GM18508 (cell line): ENCODE measurements around the gene DSCAML1.

ENCODE experiments used
- ATAC-seq: cut with Tn5 transposase; IDR thresholded peaks from one replicate; pipeline ENCODE4 v1.9.1; 2021; ENCODE audit warnings: moderate number of reproducible peaks; ENCODE audit not compliant: insufficient read depth, unreplicated experiment

Gene DSCAML1

DNA sequence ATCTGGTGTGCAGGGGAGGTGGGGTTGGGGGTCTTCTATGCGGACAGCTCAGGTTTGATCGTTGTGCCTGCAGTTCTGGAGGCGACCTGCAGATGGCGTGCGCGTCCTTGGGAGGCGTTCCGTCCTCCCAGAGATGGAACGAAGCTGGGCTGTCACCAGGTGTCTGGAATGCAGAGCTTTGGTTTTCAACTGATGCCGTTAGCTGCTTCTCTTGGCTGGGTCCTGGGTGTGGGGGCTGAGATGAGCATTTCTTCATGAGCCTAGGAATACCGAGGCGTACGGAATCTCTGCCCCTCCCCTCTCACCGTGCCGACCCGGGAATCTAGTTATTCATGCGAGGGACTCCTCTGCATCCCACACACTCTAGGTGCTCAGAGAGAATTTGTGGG is 370.7 kb downstream of the DSCAML1 start:
- ATAC-seq, result no peak

DNA sequence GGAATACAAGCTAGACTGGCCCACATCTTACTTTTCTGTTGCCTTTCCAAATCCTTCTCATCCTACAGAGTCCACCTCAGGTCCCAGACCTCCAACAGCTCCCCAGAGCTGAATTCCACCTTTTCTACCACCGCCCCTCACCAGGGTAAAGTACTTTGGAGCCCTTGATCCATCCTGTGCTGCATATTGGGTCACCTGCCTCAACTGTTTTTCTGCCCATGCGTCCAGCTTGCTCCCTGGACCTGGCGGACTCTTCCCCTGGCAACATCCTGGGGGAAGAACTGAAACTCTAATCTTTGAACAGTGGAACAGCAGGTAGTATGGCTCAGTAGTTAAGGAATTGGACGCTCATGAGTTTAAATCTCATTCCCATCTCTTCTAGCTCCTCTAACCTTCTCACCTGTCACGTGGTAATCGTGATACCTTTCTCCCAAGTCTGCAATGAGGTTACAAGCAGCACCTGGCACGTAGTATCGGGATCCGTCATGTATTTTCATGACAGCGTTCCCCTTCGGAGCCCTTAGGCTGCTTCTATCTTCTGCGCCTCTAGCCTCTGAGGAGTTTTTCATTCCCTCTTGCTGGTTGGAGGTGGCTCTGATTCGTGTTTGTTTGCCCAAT is 371.2 kb downstream of the DSCAML1 start:
- ATAC-seq, result no peak

DNA sequence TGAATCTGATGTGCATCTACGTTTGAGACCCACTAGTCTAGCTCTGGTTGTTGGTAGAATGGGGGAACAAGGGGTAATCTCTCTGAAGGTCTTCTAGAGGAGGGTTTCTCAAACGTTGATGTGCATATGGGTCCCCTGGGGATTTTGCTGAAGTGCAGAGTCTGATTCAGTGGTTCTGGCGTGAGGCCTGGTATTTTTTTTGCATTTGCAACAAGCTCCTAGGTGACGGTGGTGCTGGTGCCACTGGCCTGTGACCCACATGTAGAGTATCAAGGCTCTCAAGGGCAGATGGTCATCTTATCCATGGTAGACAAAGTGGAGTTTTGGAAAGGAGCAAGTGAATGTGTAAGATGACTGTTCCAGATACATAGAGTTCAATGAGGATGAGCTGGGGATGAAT is 372.2 kb downstream of the DSCAML1 start:
- ATAC-seq, result no peak

DNA sequence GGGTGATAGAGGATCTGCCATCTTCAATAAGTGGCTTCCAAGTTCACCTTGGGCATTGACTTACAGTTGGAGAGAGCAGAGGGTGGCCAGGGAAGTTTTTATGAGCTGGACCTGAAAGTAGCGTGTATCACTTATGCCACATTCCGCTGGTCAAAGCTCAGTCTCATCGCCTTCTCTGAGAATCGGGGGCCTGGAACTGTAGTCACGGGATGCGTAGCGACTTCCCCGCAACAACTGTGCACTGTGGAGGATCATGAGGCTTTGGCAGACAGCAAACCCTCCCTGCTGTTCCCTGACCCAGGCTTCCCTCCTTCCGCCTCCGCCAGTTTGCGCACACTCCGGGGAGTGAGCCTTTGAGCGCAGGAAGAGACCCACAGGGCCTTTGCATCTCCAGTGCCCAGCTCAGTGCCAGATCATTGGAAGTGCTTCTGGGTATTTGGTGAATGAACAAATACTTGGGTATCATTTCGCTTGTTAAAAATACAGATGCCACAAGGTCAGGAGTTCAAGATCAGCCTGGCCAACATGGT is 373.9 kb downstream of the DSCAML1 start:
- ATAC-seq, result no peak

DNA sequence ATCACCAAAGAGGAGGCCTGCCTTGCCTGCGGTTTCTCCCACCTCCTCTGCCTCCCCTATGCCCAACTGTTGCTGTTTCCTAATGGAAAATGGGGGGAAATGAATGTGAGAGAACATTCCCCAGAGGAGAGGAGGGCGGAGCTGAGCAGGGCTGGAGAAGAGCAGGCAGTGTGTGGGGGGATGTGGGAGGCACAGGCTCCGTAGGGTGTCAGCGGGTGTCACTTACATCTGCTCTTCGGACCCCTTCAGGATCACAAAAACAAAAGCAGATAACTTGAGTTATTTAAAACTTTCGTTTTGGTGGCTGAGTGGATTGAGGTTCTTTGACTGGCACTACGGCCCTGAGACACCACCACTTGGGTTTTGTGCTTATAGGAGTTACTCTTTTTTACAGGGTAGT is 375.5 kb downstream of the DSCAML1 start:
- ATAC-seq, result no peak

DNA sequence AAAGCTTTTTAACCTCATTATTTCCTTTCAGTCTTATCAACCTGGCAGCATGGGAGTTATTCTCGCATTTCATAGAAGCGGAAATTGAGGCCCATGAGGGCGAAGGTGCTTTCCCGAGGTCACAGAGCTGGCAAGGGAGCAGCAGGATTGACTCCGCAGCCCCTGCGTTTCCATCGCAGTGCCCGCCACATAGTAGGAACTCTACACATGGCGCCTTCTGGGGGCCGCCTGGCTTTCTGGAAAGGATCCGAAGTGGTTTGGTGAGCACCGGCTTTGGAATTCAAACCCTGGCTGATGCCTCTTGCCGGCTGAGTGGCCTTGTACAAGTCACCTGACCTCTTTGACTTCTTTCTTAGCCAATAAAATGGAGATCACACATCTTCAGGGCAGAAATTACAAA is 376.0 kb downstream of the DSCAML1 start:
- no peak for ATAC-seq

DNA sequence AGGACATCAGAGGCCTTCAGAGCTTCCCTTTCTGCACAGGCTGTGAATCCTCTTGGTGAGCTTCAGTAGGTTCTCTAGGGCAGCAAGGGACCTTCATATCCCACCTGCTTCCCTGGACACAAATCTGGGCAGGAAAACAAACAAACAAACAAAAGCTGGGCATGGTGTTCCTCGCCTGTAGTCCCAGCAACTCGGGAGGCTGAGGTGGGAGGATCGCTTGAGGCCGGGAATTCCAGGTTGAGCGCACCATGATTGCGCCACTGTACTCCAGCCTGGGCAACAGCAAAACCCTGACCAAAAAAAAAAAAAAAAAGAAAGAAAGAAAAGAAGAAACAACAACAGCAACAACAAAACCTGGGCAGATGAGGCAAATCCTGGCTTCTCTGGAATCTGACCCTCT is 376.4 kb downstream of the DSCAML1 start:
- ATAC-seq, result no peak

DNA sequence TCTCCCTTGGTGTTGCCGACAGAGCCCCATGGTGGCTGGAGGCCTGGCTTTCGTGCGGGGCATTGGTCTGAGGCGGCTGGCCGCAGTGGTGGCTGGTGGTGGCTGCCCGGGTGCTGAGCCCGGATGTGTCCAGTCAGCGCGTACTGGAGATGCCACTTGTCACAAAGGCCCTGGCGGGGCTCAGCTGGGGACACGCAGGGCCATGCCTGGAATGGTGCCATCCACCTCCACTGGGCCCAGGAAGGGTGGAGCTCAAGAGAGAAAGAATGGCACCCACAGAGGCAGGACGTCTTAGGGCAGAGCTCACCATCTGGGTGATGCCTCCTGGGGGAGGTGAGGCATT is 376.9 kb downstream of the DSCAML1 start:
- no peak for ATAC-seq

DNA sequence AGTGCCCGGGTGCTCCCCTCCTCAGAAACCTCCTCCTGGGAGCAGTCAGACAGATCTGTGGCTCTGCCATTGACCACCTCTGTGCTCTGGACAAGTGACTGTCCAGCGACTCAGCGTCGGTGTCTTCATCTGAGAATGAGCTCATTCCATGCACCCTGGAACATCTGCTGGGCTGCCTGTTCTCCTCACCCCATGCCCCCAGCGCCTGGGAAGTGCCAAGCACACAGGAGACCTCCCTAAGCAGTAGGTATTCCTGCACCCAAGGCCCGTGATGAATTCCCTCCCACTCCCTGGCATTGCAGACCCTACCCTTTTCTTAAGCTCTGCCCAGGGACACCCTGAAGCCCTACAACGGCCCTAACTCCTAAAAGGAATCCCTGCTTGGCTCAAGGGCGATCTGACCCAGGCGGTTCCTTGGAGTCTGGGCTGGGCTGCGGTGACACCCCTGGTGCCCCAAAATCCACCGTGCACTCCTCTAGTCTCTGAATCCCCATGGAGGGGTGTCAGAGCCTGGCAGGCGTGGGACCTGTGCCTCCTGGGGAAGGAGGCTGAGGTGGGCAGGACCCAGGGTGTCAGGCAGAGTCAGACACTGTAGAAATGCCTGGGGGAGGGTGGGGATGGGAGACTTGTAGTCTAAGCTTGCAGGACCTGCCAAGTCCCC is 377.4 kb downstream of the DSCAML1 start:
- no peak for ATAC-seq

DNA sequence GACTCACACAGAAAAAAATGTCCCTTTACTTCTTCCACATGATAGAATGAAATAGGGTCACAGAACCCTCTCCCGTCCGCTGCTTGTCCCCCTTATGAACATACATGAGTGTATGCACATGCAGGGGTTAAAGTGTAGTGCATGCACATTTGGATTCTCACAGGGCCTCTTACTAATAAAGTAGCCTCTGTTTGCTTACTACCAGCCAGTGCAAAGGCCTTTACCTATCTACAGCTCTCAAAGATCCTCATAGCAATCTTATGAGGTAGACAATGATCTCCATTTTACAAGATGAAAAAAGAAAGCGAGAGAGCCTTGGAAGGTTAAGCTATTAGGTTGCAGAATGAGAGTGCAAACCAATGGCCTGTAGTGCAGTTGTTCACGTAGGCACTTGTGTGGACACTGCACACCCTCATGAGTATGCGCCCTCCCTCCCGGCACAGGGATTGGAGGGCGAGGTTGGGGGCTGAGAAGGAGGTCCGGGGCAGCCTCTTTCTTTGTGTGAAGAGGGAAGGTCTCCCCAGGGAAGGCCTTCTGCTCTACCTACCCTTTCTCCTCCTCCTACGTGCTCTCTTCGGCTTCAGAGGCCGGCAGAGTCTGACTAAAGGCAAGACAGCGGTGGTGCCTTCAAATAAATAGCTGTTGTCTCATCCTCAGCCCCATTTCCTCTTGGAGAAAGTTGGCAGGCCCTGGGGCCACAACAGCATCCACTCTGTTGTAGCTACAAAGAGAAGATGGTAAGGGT is 378.1 kb downstream of the DSCAML1 start:
- no peak for ATAC-seq

DNA sequence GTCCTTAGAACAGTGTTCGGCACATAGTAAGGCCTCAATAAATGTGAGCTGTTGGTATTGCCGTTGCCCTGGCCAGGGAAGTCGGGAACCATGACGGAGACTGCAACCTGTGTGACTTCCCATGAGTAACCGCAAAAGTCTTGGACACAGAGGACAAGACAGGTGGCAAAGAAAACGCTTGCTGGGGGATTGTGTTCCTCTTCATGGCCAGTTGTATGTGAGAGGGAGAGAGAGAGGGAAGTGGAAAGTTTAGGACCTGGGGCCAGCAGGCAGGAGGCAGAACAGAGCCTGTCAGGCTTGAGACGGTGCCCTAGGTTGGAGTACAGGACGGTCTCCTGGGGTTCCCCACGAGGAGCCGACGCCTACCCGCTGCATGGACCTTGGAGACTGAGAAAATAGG is 379.2 kb downstream of the DSCAML1 start:
- ATAC-seq, result no peak

DNA sequence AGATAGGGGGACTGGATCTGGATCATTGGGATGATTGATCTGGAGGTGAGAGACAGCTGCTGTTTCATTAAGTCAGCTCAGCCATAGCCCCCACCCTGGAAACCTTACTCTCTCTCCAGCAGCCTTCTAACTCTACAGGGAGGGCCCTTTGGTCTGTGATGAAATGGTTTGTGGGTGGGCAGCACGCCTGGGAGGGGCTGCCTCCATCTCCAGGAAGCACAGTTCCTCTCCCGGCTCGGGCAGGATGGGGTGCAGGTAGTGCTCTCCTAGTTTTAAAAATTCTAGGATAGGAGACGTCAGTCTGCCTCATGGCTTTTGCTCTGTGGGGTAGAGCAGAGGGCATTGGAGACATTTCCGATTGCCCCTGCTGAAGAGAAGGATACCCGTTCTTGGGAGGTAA is 379.7 kb downstream of the DSCAML1 start:
- no peak for ATAC-seq

DNA sequence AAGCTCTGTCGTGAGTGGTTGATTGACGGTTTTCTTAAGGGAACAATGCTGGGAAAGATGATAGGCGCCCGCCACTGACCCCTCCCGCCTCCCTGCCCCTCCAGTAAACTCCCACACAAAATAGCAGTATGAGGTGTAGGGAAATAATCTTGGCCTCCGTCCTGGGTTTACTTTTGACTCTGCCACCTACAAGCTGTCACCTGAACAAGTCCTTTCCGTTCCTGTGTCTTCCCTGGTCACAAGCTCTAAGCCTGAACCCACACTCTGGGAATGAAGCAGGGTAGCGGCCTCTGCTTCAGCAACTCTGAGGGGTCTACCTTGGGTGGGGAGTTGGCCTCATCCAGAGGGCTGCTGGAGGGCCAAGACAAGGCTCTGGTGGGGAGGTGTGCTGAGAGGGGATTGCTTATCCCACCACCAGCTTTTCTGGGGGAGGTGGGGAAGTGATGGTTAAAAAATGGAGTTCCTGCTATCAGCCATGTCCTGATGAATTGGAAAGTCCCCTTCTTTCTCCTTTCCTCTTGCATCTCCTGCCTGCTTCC is 381.6 kb downstream of the DSCAML1 start:
- no peak for ATAC-seq

DNA sequence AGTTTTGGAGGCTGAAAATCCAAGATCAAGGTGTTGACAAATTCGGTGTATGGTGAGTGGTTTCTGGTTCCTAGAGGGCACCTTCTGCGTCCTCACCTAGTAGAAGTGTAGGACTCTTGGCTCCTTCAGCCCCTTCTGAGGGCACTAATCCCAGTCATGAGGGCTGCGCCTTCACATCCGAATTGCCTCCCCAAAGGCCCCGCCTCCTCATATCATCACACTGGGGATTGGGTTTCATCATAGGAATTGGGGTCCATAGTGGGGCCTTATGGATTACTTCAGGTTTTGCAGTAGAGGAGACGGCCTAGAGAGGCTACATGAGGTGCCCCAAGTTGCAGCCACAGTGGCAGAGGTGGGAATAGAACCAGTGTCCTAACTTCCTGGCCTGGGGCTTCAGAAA is 382.3 kb downstream of the DSCAML1 start:
- ATAC-seq, result no peak

DNA sequence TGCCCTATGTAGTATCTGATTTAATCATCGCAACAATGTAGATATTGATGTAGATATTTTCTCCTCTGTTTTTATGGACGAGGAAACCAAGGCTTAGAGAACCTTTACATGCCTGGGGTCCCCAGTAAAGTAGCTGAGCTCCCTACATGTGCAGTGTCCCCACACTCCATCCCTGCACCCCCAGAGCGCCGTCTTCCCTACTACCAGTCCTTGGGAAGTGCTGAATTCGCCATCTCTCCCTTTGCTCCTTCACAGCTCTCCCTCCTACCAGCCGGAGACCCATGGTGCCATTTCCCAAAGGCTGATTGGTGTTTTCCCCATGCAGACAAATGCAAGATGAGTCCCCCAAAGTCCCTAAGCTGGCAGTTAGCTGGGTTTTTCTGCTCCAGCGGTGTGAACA is 383.4 kb downstream of the DSCAML1 start:
- ATAC-seq, result no peak

DNA sequence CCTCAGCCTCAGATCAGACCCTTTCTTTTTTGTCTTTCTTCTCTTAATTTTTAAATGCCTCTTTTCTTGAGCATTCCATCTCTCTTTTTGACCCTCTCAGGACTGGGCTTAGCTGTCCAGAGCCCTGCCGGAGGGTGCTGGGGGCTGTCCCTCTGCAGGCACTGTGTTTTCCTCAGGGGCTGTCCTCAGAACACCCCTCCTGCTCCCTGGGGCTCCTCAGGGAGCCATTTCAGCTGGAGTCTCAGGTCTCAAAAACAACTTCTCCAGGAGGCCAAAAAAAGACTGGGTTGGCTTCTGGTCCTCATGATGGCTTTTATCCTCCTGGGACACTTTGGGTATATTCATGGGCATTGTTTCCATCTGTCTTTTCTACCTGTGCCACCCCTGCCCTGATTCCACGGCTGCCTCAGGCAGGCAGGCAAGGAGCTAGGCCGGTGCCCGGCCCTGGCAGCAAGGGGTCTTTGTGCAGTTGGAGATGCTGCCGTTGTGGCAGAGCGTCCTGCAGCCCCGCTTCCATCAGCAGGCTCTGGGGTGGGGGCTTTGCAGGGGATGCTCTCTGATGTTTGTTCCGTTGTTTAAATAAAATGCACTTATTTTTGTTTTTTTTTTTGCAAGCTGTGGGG is 384.3 kb downstream of the DSCAML1 start:
- ATAC-seq, result no peak

DNA sequence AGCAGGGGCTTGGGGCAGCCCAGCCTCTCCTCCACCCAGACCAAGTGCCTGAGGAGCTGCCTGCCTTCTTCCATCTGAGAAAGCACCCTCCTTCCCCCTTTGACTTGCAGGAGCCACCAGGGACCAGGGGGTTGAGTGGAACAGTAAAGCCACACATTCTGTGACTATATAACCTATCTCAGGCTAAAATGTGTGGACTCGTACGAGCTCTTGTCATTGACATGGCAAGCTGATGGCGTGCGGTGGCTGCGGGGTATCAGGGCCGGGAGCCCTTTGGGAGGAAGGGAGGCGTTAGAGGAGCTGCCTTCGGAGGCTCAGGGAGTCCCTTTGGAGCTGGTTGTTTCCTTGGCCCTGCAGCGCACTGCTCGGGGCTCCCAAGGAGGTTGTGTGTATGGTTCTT is 384.8 kb downstream of the DSCAML1 start:
- ATAC-seq, result no peak

DNA sequence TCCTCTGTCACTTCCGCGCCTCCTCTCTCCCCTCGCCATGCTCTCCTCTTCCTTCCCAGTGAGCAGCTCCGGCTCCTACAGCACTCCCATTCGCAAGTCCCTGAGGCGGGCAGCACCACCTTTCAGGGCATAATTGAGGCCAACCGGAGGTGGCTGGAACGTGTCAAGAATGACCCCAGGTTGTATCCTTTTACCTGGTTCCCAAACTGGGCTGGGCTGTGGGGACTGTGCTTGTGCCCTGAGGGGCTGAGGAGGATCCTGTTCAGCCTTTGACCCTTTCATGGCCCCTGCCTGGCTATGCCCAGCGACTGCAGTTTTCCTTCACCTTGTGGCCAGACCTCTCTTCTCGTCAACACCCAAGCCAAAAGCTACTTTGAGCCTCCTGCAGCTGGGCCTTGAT is 385.3 kb downstream of the DSCAML1 start:
- no peak for ATAC-seq

DNA sequence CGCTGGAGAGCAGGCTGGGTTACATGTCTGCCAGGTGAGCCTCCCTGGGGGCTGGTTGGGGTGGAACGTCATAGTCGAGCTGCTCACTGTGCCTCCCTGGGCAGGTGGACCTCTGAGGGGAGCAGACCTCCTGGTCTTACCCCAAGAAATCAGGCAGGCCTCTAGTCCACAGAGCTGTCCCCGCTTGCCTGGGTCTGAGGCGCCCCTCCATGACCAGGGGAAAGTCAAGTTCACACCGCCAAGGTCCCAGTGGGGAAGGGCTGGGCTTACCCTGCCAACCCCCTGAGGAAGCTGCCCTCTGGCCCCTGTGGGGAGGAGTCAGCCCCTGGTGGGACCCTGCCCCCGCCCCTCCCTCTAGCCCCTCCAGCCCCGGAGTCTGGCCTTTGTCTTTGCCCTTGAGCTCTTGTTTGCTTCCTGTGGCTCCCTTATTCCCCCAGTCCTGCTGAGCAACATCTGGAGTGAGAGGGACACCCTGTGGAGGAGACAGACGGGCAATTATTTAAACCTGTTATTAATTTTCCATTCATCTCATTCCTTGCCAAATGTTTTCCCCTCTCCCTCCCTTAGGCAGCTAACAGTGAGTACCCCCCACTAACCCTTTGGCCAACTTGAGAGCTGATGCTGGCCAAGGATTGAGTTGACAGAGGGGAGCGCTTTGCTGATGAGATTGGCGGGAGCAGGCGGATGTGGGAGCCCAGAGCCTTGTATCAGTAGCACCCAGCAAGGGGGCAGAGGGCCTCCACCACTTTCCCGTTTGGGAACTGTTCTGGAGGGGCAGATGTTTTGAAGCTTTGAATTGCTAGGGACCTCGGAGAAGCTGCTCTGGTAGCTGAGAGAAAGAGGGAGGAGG is 385.9 kb downstream of the DSCAML1 start:
- ATAC-seq, result no peak

DNA sequence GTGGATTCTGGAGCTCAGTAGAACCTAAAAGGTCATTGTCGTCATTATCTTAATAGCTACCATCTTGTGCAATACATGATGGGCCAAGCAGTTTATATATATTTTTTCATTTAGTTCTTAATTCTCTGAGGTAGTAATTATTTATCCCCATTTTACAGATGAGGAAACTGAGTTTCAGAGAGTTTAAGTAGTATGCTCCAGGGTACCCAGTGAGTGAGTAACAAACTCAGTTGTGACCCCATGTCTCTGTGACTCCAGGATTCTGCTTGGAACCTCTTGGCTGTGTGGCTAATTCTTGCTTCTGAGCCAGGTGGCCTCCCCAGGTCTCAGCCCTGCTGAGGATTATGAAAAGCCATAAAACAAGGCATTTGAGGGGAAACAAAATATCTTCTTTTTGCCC is 386.8 kb downstream of the DSCAML1 start:
- no peak for ATAC-seq
